ENCODE measurements around the gene DIP2C.

- no peak for TF ChIP-seq CTCF (IDR thresholded peaks at IDR 0.05)
- no peak for TF ChIP-seq POLR2A (IDR thresholded peaks at IDR 0.05)
- TF ChIP-seq EP300 (IDR thresholded peaks at IDR 0.05; ENCODE audit: low read depth), result no peak
Observed at GRCh38 chr10:488933-489215, 200.6 kb downstream of the DIP2C start.

Data from transverse colon (tissue), 3 donors.